Lower leg skin (tissue), 3 donors: Measurements from ENCODE around the gene VAV2.

Experiments
- POLR2A ChIP-seq, 2 donors: fragments of 450-650 bp; IDR thresholded peaks; one replicate each; pipeline ENCODE4 v1.6.1; 2016 to 2017; ENCODE audit warnings: antibody characterized with exemption in 2 of 2, mild to moderate bottlenecking in 1 of 2, moderate library complexity in 1 of 2
- TF ChIP-seq, protein P1 (sequence below), 3 donors: fragments of 450-650 bp; IDR thresholded peaks; one replicate each; pipeline ENCODE4 v1.5.1; 2016; ENCODE audit warnings: antibody characterized with exemption in 3 of 3, mild to moderate bottlenecking in 3 of 3, moderate library complexity in 2 of 3

DNA sequence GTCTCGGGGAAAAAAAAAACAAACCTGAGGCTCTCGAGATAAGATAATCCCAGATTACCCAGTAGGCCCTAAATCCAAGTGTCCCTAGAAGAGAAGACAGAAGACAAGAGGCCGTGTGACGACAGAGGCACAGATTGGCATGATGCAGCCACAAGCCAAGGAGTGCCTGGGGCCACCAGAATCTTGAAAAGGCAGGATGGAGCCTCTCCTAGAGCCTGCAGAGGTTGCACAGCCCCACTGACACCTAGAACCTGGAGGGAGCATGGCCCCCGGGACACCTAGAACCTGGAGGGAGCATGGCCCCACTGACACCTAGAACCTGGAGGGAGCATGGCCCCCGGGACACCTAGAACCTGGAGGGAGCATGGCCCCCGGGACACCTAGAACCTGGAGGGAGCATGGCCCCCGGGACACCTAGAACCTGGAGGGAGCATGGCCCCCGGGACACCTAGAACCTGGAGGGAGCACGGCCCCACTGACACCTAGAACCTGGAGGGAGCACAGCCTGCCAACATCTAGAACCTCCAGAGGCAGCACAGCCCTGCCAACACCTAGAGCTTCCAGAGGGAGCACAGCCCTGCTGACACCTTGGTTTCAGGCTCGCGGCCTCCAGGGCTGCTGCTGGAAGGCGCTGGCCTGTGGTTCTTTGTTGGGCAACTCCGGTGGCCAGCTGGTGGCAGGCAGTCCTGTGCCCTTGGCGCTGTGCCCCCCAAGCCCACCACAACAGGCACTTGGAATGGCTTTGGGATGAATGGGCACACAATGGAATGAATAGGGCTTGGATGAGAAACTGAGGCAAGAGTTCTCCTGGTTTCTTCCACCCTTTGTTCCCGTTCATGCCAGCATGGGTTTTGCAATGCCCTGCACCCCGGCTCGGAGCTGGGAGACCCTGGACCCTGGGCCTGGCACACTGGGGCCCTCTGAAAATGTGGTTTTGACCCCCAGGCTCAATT lies 39.2 kb downstream of the VAV2 start:
- TF ChIP-seq, protein P1, sequence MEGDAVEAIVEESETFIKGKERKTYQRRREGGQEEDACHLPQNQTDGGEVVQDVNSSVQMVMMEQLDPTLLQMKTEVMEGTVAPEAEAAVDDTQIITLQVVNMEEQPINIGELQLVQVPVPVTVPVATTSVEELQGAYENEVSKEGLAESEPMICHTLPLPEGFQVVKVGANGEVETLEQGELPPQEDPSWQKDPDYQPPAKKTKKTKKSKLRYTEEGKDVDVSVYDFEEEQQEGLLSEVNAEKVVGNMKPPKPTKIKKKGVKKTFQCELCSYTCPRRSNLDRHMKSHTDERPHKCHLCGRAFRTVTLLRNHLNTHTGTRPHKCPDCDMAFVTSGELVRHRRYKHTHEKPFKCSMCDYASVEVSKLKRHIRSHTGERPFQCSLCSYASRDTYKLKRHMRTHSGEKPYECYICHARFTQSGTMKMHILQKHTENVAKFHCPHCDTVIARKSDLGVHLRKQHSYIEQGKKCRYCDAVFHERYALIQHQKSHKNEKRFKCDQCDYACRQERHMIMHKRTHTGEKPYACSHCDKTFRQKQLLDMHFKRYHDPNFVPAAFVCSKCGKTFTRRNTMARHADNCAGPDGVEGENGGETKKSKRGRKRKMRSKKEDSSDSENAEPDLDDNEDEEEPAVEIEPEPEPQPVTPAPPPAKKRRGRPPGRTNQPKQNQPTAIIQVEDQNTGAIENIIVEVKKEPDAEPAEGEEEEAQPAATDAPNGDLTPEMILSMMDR (IDR thresholded peaks at IDR 0.05): no peak
- TF ChIP-seq POLR2A (IDR thresholded peaks at IDR 0.05): no peak
